HG02943 (cell line): Measurements from ENCODE around the gene PLCD3.
A peak's percentile ranks its signal among the peaks of the same experiment; 100 is the strongest.

ENCODE experiments used
- ATAC-seq: cut with Tn5 transposase; IDR thresholded peaks from one replicate; pipeline ENCODE4 v1.9.1; 2021; ENCODE audit warnings: mild to moderate bottlenecking, low read depth, moderate library complexity; ENCODE audit not compliant: unreplicated experiment

The PLCD3 gene

GRCh38 chr17:45149669-45150664 lies 17.7 kb upstream of the PLCD3 start:
- ATAC-seq, result no peak

- no peak for ATAC-seq
Measured at GRCh38 chr17:45149037-45149668, 16.8 kb upstream of the PLCD3 start.

- peak; percentile 67 for ATAC-seq
Measured at GRCh38 chr17:45148183-45149036, 16.1 kb upstream of the PLCD3 start, which contains the start of gene HEXIM1. Gene HEXIM1 (plus strand): TSS chr17:45148475. CDS start chr17:45149191, 716 bp downstream.

- peak; percentile 29 for ATAC-seq
Measured at GRCh38 chr17:45147581-45148182, 15.4 kb upstream of the PLCD3 start.

GRCh38 chr17:45146890-45147580 lies 14.7 kb upstream of the PLCD3 start:
- ATAC-seq, result peak; percentile 2

GRCh38 chr17:45146592-45146889 lies 14.2 kb upstream of the PLCD3 start:
- ATAC-seq, result no peak

- no peak for ATAC-seq
Measured at GRCh38 chr17:45146166-45146565, 13.9 kb upstream of the PLCD3 start.

- no peak for ATAC-seq
Measured at GRCh38 chr17:45145035-45145389, 12.7 kb upstream of the PLCD3 start.

GRCh38 chr17:45144199-45145034 lies 12.1 kb upstream of the PLCD3 start:
- ATAC-seq, result no peak

- no peak for ATAC-seq
Measured at GRCh38 chr17:45143767-45144198, 11.5 kb upstream of the PLCD3 start.

GRCh38 chr17:45143094-45143670 lies 10.9 kb upstream of the PLCD3 start:
- ATAC-seq, result no peak

GRCh38 chr17:45139533-45139920 lies 7.2 kb upstream of the PLCD3 start:
- no peak for ATAC-seq

GRCh38 chr17:45138911-45139532 lies 6.7 kb upstream of the PLCD3 start:
- ATAC-seq, result no peak

- no peak for ATAC-seq
Measured at GRCh38 chr17:45137561-45138305, 5.4 kb upstream of the PLCD3 start.

GRCh38 chr17:45136846-45137560 lies 4.7 kb upstream of the PLCD3 start:
- ATAC-seq, result no peak

GRCh38 chr17:45135978-45136791 lies 3.9 kb upstream of the PLCD3 start:
- ATAC-seq, result no peak
